ENCODE measurements around the gene PLA2G4B.

GRCh38 chr15:41888662-41889253, 50.1 kb downstream of the PLA2G4B start:
- TF ChIP-seq EP300 (IDR thresholded peaks at IDR 0.05; ENCODE audit: borderline replicate concordance) (no peak), RAD21 (IDR thresholded peaks at IDR 0.05; ENCODE audit: low read depth) (no peak), FOXM1 (IDR thresholded peaks at IDR 0.05; ENCODE audit: borderline replicate concordance, low read depth) (no peak), CEBPB (IDR thresholded peaks at IDR 0.05) (no peak), ZBTB7A (IDR thresholded peaks at IDR 0.05; ENCODE audit: low read depth) (no peak), MAX (IDR thresholded peaks at IDR 0.05) (no peak)
